ENCODE measurements around the gene PLA2G6.

PLA2G6 gene

GRCh38 chr22:38141217-38141973 lies 40.2 kb downstream of the PLA2G6 start:
- H3K27me3 ChIP-seq (ENCODE audit: insufficient read depth, low read length, poor library complexity) = no peaks in the 10 kb centered on the region
- no peak for DNase-seq
- H4K20me1 ChIP-seq (ENCODE audit: insufficient read depth, low read length) = no peaks in the 10 kb centered on the region
- H3K4me2 ChIP-seq (ENCODE audit: insufficient read depth, low read length) = no peak overlapping the region
- no peak overlapping the region for H3K27ac ChIP-seq (ENCODE audit: low read length)
- no peak overlapping the region for H3K4me3 ChIP-seq (ENCODE audit: low read depth in 1 of 2, low read length in 2 of 2)
- H3K9me3 ChIP-seq (ENCODE audit: insufficient read depth, low read length, severe bottlenecking) = no peaks in the 10 kb centered on the region
- H3K9ac ChIP-seq (ENCODE audit: low read depth, low read length) = no peak overlapping the region
- no peak overlapping the region for H2AFZ ChIP-seq (ENCODE audit: low read depth, low read length)
- no peaks in the 10 kb centered on the region for H3K4me1 ChIP-seq (ENCODE audit: insufficient read depth, low read length)
- H3K36me3 ChIP-seq (ENCODE audit: insufficient read depth, low read length) = peaks cover 63% of the 10 kb centered on the region
- TF ChIP-seq CTCF (IDR thresholded peaks at IDR 0.05; ENCODE audit: borderline replicate concordance, extremely low read depth, low read length, poor library complexity, severe bottlenecking) (no peak), EZH2 (IDR thresholded peaks at IDR 0.05; ENCODE audit: borderline replicate concordance, low read depth, low read length, severe bottlenecking) (no peak)
- ATAC-seq (ENCODE audit: insufficient read depth, low read depth) = no peak
- no peaks in the 10 kb centered on the region for H3K79me2 ChIP-seq (ENCODE audit: insufficient read depth, low read length)

GRCh38 chr22:38139901-38140300 lies 41.7 kb downstream of the PLA2G6 start:
- Histone ChIP-seq H3K4me1 (ENCODE audit: insufficient read depth, low read length) (no peaks in the 10 kb centered on the region), H3K4me2 (ENCODE audit: insufficient read depth, low read length) (no peak overlapping the region), H3K9ac (ENCODE audit: low read depth, low read length) (no peak overlapping the region), H3K27me3 (ENCODE audit: insufficient read depth, low read length, poor library complexity) (no peaks in the 10 kb centered on the region), H3K79me2 (ENCODE audit: insufficient read depth, low read length) (no peaks in the 10 kb centered on the region), H3K9me3 (ENCODE audit: insufficient read depth, low read length, severe bottlenecking) (no peaks in the 10 kb centered on the region), H3K36me3 (ENCODE audit: insufficient read depth, low read length) (peaks cover 65% of the 10 kb centered on the region), H2AFZ (ENCODE audit: low read depth, low read length) (no peak overlapping the region), H3K27ac (ENCODE audit: low read length) (no peak overlapping the region), H4K20me1 (ENCODE audit: insufficient read depth, low read length) (peaks cover 3% of the 10 kb centered on the region; the same call in 1 of the 2 replicates), H3K4me3 (ENCODE audit: low read depth in 1 of 2, low read length in 2 of 2) (no peak overlapping the region)
- no peak for DNase-seq
- ATAC-seq (ENCODE audit: insufficient read depth, low read depth) = no peak
- no peak for TF ChIP-seq EZH2 (IDR thresholded peaks at IDR 0.05; ENCODE audit: borderline replicate concordance, low read depth, low read length, severe bottlenecking)
- no peak for TF ChIP-seq CTCF (IDR thresholded peaks at IDR 0.05; ENCODE audit: borderline replicate concordance, extremely low read depth, low read length, poor library complexity, severe bottlenecking)

GRCh38 chr22:38138961-38139360 lies 42.7 kb downstream of the PLA2G6 start:
- Histone ChIP-seq H2AFZ (ENCODE audit: low read depth, low read length) (no peak overlapping the region), H3K9ac (ENCODE audit: low read depth, low read length) (no peak overlapping the region)

More at GRCh38 chr22:38138961-38139360, 42.7 kb downstream of the PLA2G6 start:
- TF ChIP-seq CTCF (IDR thresholded peaks at IDR 0.05; ENCODE audit: borderline replicate concordance, extremely low read depth, low read length, poor library complexity, severe bottlenecking) (no peak), EZH2 (IDR thresholded peaks at IDR 0.05; ENCODE audit: borderline replicate concordance, low read depth, low read length, severe bottlenecking) (no peak)
- no peak overlapping the region for H3K4me2 ChIP-seq (ENCODE audit: insufficient read depth, low read length)
- no peaks in the 10 kb centered on the region for H3K79me2 ChIP-seq (ENCODE audit: insufficient read depth, low read length)
- no peak overlapping the region for H3K4me3 ChIP-seq (ENCODE audit: low read depth in 1 of 2, low read length in 2 of 2)
- no peaks in the 10 kb centered on the region for H3K9me3 ChIP-seq (ENCODE audit: insufficient read depth, low read length, severe bottlenecking)
- ATAC-seq (ENCODE audit: insufficient read depth, low read depth) (no peak), DNase-seq (no peak)
- H3K4me1 ChIP-seq (ENCODE audit: insufficient read depth, low read length) = no peaks in the 10 kb centered on the region
- no peak overlapping the region for H3K27ac ChIP-seq (ENCODE audit: low read length)
- H3K36me3 ChIP-seq (ENCODE audit: insufficient read depth, low read length) = peaks cover 68% of the 10 kb centered on the region
- peaks cover 3% of the 10 kb centered on the region; the same call in 1 of the 2 replicates for H4K20me1 ChIP-seq (ENCODE audit: insufficient read depth, low read length)
- H3K27me3 ChIP-seq (ENCODE audit: insufficient read depth, low read length, poor library complexity) = no peaks in the 10 kb centered on the region
